Hepatocyte (in vitro differentiated cells): ENCODE measurements around the gene SPSB2.

Experiments
- CTCF ChIP-seq: fragments of 200-600 bp; sonication (generic); IDR thresholded peaks from 2 replicates; pipeline ENCODE4 v1.5.1; 2016; ENCODE audit warnings: antibody characterized with exemption, mild to moderate bottlenecking; ENCODE audit not compliant: poor library complexity
- EZH2 ChIP-seq: fragments of 200-600 bp; sonication (generic); IDR thresholded peaks from 2 replicates; pipeline ENCODE4 v1.6.1; 2016; ENCODE audit warnings: antibody characterized with exemption, mild to moderate bottlenecking, borderline replicate concordance
- EZH2phosphoT487 ChIP-seq: fragments of 200-600 bp; sonication (generic); IDR thresholded peaks from one replicate; pipeline ENCODE4 v1.6.1; 2018; ENCODE audit warnings: antibody characterized with exemption, mild to moderate bottlenecking, low read depth, moderate library complexity; ENCODE audit not compliant: unreplicated experiment, severe bottlenecking

- TF ChIP-seq CTCF (peak; percentile 85), EZH2phosphoT487 (no peak), EZH2 (no peak)
These were observed 17.9 kb upstream of the SPSB2 start for GRCh38 chr12:6890789-6891645.
